Fibroblast of skin of scalp (primary cell): ENCODE results near the gene COL20A1.

Source experiments
- DNase-seq: peaks from one replicate; pipeline ENCODE4 v3.0.0-alpha.2; 2013

The COL20A1 gene

GRCh38 chr20:63261060-63261794, 31.8 kb upstream of the COL20A1 start:
- DNase-seq = no peak

GRCh38 chr20:63261795-63262528, 31.0 kb upstream of the COL20A1 start:
- DNase-seq = no peak

- DNase-seq = no peak
Measured at GRCh38 chr20:63262836-63263235, 30.1 kb upstream of the COL20A1 start.

- DNase-seq = no peak
Measured at GRCh38 chr20:63264000-63264399, 29.0 kb upstream of the COL20A1 start.

- peak; percentile 44 for DNase-seq
Measured at GRCh38 chr20:63264519-63264918, 28.5 kb upstream of the COL20A1 start.

- DNase-seq = peak; percentile 57
Measured at GRCh38 chr20:63265891-63266515, 27.0 kb upstream of the COL20A1 start.

GRCh38 chr20:63267691-63268090, 25.3 kb upstream of the COL20A1 start:
- DNase-seq = no peak

- no peak for DNase-seq
Measured at GRCh38 chr20:63268256-63268655, 24.7 kb upstream of the COL20A1 start.

- DNase-seq = no peak
Measured at GRCh38 chr20:63268671-63269439, 24.1 kb upstream of the COL20A1 start.

- DNase-seq = no peak
Measured at GRCh38 chr20:63269724-63270123, 23.3 kb upstream of the COL20A1 start.

GRCh38 chr20:63270606-63271325, 22.2 kb upstream of the COL20A1 start:
- DNase-seq = no peak

- DNase-seq = peak; percentile 89
Measured at GRCh38 chr20:63272105-63273058, 20.6 kb upstream of the COL20A1 start, which contains the start of gene ARFGAP1. TSS of gene ARFGAP1 (plus strand) at chr20:63272813. CDS start at chr20:63275581, 2,768 bp downstream.

GRCh38 chr20:63273059-63273579, 19.9 kb upstream of the COL20A1 start:
- no peak for DNase-seq

- DNase-seq = peak; percentile 55
Measured at GRCh38 chr20:63273635-63274380, 19.2 kb upstream of the COL20A1 start.

- no peak for DNase-seq
Measured at GRCh38 chr20:63274381-63275228, 18.4 kb upstream of the COL20A1 start.

GRCh38 chr20:63275825-63276224, 17.2 kb upstream of the COL20A1 start:
- DNase-seq = no peak

GRCh38 chr20:63276956-63277355, 16.0 kb upstream of the COL20A1 start:
- DNase-seq = no peak

GRCh38 chr20:63277466-63278272, 15.3 kb upstream of the COL20A1 start:
- no peak for DNase-seq
